ENCODE data around the gene PLA2G7. TPM values are rescaled to one million over a fixed set of nuclear protein-coding genes. Genes with fewer than 3 reads are reported as not detected.
"Not testable (repeated sequence)": the region's sequence is repeated elsewhere in the genome, so short reads cannot be mapped to it uniquely, and the experiment has no call there.

PLA2G7 gene
- polyA plus RNA-seq (2012; ENCODE audit: low read depth, missing spikeins): not detected

DNA sequence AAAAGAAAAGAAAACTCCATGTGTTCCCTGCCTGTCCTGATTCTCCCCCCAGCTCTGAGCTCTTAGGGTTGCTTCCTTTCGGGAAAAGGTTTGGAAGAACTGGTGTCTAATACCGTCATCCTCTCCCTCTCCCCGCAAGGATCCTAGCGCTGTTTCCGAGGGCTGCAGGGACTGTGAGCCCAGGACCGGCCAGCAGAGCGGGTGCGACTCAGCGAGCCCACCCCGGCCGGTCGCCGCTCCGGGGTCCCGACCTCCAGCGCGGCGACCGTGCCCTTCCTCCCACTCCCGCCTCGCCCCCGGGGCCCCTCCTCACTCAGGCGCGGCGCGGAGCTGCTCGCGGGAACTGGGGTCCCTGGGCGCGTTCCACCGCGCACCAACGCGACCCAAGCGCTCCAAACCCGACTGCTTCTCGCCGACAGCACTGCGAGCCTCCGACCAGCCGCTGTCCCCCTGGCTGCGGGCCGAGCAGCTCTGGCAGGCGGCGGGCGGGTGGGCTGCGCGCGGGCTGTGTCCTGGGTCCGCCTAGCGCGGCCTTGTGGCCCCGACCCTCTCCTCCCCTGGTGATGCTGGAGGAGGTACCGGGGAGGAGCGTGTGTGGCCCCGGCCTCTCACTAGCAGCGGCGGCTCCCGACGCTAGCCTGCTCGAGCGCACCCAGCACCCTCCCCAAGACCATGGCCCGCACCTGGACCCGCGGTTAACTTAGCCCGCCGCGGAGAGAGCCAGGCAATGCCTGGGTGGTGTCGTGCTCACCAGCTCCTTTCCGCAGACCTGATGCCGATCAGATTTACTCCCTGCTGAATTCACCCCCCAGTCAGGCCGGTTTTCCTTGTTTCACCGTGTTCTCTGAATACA is at the start of gene PLA2G7:
Gene PLA2G7, minus strand, starts transcription at position 509 of the 853 bp plus-strand sequence. CDS start 12,484 bp downstream, outside the sequence.
- peak; percentile 5 for DNase-seq (ENCODE audit: insufficient read length, low spot score)
- FAIRE-seq: no peak

DNA sequence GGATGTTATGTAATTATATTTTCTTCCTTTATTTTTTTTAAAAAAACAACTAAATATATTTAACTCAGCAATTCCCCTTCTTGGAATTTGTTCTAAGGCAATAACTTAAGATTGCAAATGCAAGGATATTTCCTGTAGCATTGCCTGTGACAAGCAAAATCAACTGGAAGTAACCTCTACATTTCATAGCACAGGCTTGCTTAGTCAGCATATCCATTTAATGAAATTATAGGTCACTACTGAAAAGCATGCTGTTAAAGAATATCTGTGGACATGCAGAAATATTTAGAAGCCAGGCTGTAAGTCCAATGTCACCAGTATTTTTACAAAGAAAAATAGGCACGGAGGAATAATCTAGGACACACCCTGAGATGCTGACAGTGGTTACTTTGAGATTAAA is 49.4 kb upstream of the PLA2G7 start:
- TF ChIP-seq PAX5 (IDR thresholded peaks at IDR 0.05; ENCODE audit: insufficient read depth, low read length, severe bottlenecking) (no peak), SPI1 (IDR thresholded peaks at IDR 0.05; ENCODE audit: low read depth, low read length) (no peak), POLR2AphosphoS5 (IDR thresholded peaks at IDR 0.05; ENCODE audit: low read depth, low read length) (no peak), POLR2A (IDR thresholded peaks at IDR 0.05; ENCODE audit: low read depth, low read length) (no peak), POU2F2 (IDR thresholded peaks at IDR 0.05; ENCODE audit: low read depth, low read length) (no peak), TAF1 (IDR thresholded peaks at IDR 0.05; ENCODE audit: low read depth, low read length) (no peak)
- no peak for DNase-seq (ENCODE audit: insufficient read length, low spot score)
- FAIRE-seq: no peak

More for the DNA sequence above, at the start of gene PLA2G7:
- TF ChIP-seq TAF1 (IDR thresholded peaks at IDR 0.05; ENCODE audit: low read depth, low read length) (no peak), POU2F2 (IDR thresholded peaks at IDR 0.05; ENCODE audit: low read depth, low read length) (no peak), POLR2A (IDR thresholded peaks at IDR 0.05; ENCODE audit: low read depth, low read length) (no peak), POLR2AphosphoS5 (IDR thresholded peaks at IDR 0.05; ENCODE audit: low read depth, low read length) (no peak), PAX5 (IDR thresholded peaks at IDR 0.05; ENCODE audit: insufficient read depth, low read length, severe bottlenecking) (no peak), SPI1 (IDR thresholded peaks at IDR 0.05; ENCODE audit: low read depth, low read length) (no peak)

DNA sequence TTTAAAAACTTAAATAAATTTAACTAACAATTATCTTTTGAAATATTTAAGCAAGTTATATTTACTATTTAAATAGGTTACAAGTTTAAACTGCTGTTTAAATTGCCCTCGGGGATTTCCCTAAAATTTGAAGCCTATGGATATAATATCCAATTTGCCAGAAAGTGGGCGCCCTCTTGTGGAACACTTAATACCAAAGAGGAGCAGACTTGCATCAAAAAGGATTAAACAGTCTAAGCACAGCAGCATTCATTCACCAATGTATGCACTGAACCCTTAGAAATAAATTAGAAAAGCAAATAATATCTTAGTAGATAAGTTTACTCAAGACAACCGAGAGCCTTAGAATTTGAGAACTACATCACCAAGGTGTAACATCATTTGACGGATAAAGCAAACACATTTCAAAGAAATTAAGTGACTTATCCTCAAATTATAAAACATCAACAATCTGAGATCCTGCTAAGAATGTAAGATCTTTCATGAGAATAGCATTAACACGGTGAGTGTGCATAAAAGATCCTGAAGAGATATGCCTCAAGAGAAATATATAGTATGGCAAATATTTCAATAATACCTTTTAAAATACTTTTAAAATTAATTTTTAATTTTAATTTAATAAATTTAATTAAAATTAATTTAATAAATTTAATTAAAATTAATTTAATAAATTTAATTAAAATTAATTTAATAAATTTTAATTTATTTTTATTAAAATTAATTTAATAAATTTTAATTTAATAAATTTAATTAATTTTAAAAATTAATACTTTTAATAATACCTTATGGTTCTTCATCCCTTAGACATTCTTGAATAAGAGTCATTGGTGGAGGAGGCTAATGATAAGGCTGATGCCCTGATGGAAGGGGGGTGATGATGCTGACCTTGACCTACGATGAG is 46.6 kb upstream of the PLA2G7 start:
- no peak for DNase-seq (ENCODE audit: insufficient read length, low spot score)
- no peak for TF ChIP-seq POU2F2 (IDR thresholded peaks at IDR 0.05; ENCODE audit: low read depth, low read length)
- no peak for TF ChIP-seq SPI1 (IDR thresholded peaks at IDR 0.05; ENCODE audit: low read depth, low read length)
- no peak for TF ChIP-seq POLR2AphosphoS5 (IDR thresholded peaks at IDR 0.05; ENCODE audit: low read depth, low read length)
- TF ChIP-seq PAX5 (IDR thresholded peaks at IDR 0.05; ENCODE audit: insufficient read depth, low read length, severe bottlenecking): no peak
- TF ChIP-seq TAF1 (IDR thresholded peaks at IDR 0.05; ENCODE audit: low read depth, low read length): no peak
- no peak for TF ChIP-seq POLR2A (IDR thresholded peaks at IDR 0.05; ENCODE audit: low read depth, low read length)
- FAIRE-seq: no peak

DNA sequence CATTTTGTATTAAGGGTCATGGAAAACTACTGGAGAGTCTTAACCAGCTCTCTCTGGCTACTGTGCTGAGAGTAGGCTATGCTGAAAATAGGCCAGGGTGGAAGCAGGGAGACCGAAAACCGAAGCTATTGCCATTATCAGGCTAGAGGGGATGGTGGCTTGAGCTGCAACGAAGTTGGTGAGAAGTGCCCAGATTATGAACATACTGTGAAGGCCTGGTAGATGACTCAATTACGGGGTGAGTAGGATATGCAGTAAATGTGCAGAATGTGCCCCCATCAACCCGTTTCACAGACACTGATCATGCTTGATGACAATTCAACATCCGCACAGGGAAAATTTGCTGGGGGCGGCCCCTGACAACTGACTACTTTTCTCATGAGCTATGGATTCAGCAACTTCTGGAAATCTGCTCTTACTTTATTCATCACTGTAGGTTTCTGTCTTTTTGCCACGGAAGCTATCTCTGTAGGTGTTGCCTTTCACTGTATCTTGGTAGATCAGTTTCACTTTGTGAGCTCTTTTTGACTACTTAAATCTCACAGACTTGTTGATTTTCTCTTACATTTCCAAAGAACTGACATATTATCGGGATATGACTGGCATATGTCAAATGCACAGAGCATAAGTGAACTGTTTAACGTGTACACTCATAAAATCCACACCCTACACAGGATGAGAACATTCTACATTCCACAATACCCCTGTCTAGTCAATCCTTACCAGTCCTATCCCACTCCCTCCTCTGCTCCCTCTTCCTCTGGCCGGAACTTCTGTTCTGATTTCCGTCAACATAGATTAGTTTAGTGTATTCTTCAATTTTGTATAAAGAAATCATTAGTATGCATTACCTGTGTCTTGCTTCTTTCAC is 42.5 kb upstream of the PLA2G7 start:
- FAIRE-seq: no peak
- DNase-seq (ENCODE audit: insufficient read length, low spot score): no peak
- TF ChIP-seq TAF1 (IDR thresholded peaks at IDR 0.05; ENCODE audit: low read depth, low read length): no peak
- TF ChIP-seq PAX5 (IDR thresholded peaks at IDR 0.05; ENCODE audit: insufficient read depth, low read length, severe bottlenecking): no peak
- TF ChIP-seq POLR2AphosphoS5 (IDR thresholded peaks at IDR 0.05; ENCODE audit: low read depth, low read length): no peak
- no peak for TF ChIP-seq SPI1 (IDR thresholded peaks at IDR 0.05; ENCODE audit: low read depth, low read length)
- TF ChIP-seq POLR2A (IDR thresholded peaks at IDR 0.05; ENCODE audit: low read depth, low read length): no peak
- no peak for TF ChIP-seq POU2F2 (IDR thresholded peaks at IDR 0.05; ENCODE audit: low read depth, low read length)

DNA sequence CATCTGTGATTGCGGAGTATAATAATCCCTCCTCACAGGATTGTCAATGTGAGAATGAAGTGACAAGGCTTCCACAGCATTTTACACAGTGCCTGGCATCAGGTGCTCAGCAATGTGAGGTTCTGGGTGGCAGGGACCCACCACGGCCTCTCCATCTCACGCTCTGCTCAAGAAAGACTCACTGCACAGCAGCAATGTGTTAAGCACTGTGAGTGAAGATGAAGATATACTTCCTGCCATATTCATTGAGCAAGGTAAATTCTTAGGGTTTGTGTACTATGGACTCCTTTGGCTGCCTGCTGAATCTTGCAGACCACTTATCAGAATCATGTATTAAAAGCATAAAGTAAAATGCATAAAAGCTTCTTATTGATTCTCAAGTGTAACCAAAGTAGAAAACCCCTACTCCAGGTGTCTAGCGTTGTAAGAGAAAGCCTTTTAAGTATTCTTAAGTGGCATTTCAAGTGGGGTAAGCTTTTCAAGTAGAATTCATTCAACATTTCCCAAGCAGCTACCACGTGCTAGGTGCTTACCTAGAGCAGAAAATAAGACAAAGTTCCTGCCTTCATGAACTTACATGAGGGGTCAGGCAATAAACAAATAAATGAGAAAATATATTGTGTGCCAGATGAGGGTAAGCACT is 41.0 kb upstream of the PLA2G7 start:
- no peak for DNase-seq (ENCODE audit: insufficient read length, low spot score)
- FAIRE-seq: no peak

DNA sequence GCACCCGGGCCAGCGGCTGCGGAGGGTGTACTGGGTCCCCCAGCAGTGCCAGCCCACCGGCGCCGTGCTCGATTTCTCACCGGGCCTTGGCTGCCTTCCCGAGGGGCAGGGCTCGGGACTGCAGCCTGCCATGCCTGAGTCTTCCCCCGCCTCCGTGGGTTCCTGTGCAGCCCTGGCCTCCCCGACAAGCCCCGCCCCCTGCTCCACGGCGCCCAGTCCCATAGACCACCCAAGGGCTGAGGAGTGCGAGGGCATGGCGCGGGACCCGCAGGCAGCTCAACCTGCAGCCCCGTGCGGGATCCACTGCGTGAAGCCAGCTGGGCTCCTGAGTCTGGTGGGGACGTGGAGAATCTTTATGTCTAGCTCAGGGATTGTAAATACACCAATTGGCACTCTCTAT is 39.6 kb upstream of the PLA2G7 start:
- not testable (repeated sequence) for DNase-seq (ENCODE audit: insufficient read length, low spot score); FAIRE-seq

More for the DNA sequence above, 41.0 kb upstream of the PLA2G7 start:
- TF ChIP-seq POU2F2 (IDR thresholded peaks at IDR 0.05; ENCODE audit: low read depth, low read length) (no peak), POLR2A (IDR thresholded peaks at IDR 0.05; ENCODE audit: low read depth, low read length) (no peak), TAF1 (IDR thresholded peaks at IDR 0.05; ENCODE audit: low read depth, low read length) (no peak), POLR2AphosphoS5 (IDR thresholded peaks at IDR 0.05; ENCODE audit: low read depth, low read length) (no peak), PAX5 (IDR thresholded peaks at IDR 0.05; ENCODE audit: insufficient read depth, low read length, severe bottlenecking) (no peak), SPI1 (IDR thresholded peaks at IDR 0.05; ENCODE audit: low read depth, low read length) (no peak)

DNA sequence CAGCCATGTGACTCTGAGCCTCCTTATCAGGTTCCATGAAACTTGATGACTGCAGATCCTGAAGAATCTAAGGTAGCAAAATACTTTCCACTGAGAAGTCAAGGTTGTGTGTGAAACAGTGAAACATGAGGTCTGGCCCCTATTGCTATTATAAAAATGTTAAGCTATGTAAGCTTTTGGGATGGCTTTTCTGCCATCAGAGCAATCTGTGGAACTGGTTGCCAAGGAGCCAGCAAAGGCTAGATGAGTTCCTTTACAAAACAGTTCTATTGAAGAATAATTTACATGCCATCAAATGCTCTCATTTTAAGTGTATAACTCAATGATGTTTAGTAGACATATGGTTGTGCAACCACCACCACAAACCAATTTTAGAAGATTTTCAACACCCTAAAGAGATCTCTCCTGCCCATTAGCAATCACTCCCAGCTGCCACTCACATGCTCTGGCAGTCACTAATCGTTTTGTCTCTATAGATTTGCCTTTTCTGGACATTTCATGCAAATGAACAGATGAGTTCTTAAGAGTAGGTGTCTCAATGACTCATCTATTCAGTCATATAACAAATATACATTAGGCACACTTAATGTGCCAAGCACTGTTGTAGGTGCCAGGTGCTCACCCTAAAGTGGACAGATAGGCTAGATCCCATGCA is 38.2 kb upstream of the PLA2G7 start:
- FAIRE-seq: no peak
- no peak for DNase-seq (ENCODE audit: insufficient read length, low spot score)
- TF ChIP-seq POU2F2 (IDR thresholded peaks at IDR 0.05; ENCODE audit: low read depth, low read length) (no peak), POLR2A (IDR thresholded peaks at IDR 0.05; ENCODE audit: low read depth, low read length) (no peak), PAX5 (IDR thresholded peaks at IDR 0.05; ENCODE audit: insufficient read depth, low read length, severe bottlenecking) (no peak), TAF1 (IDR thresholded peaks at IDR 0.05; ENCODE audit: low read depth, low read length) (no peak), POLR2AphosphoS5 (IDR thresholded peaks at IDR 0.05; ENCODE audit: low read depth, low read length) (no peak), SPI1 (IDR thresholded peaks at IDR 0.05; ENCODE audit: low read depth, low read length) (no peak)

DNA sequence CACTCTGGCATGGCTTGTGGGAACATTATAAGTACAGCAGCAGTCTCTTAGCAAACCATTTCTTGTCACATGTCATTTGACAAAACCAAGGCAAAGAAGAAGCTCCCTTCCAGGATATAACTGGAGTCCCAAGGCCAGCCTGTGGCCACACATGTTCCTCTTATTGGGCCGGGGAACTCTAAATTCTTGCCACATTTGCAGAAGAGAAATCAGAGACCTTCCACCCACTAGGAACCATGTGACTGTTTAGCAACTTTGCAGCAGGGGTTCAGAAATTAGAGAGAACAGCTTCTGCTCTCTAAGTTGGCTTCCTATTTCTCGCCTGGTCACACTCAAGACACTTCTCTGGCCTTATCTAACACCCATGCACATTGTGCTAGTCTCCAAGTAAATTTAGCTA is 37.6 kb upstream of the PLA2G7 start:
- FAIRE-seq (no peak), DNase-seq (ENCODE audit: insufficient read length, low spot score) (no peak)

More for the DNA sequence above, 37.6 kb upstream of the PLA2G7 start:
- TF ChIP-seq SPI1 (IDR thresholded peaks at IDR 0.05; ENCODE audit: low read depth, low read length) (peak; percentile 34; the same call in 1 of the 2 replicates), POU2F2 (IDR thresholded peaks at IDR 0.05; ENCODE audit: low read depth, low read length) (no peak), POLR2AphosphoS5 (IDR thresholded peaks at IDR 0.05; ENCODE audit: low read depth, low read length) (no peak), TAF1 (IDR thresholded peaks at IDR 0.05; ENCODE audit: low read depth, low read length) (no peak)

All from GM12891 (cell line).